HCT116 (cell line): ENCODE measurements around the gene SEMA4C. TPM values are rescaled to one million over a fixed set of nuclear protein-coding genes. Genes with fewer than 3 reads are reported as not detected.

Experiments
- ATAC-seq: fragments of 200-7000 bp; cut with Tn5 transposase; 2 replicates; pipeline ENCODE4 v1.9.1; 2020; ENCODE audit warnings: mild to moderate bottlenecking, moderate library complexity
- BruUV-seq: library from RNA; stranded (reverse); fragments of 400-500 nt; replicated peaks from 2 replicates; lab custom pipeline; 2021; lab: Mats Ljungman, UMichigan
- CTCF ChIA-PET: fragments of 300-600 bp; sonication (Branson Sonifier 250); formaldehyde crosslinking; loops from one replicate; lab custom pipeline; 2021; ENCODE audit warnings: antibody characterized with exemption; lab: Charles Lee
- POLR2A ChIA-PET: fragments of 300-600, 350-600 bp; sonication (Branson Sonifier 250); formaldehyde crosslinking; loops from one replicate; lab custom pipeline; 2021; ENCODE audit warnings: antibody characterized with exemption; lab: Charles Lee
- RAD21 ChIA-PET, 2 experiments: fragments of 300-600 bp; sonication (Branson Sonifier 250); formaldehyde crosslinking; loops; one replicate each; lab custom pipeline; 2023; ENCODE audit warnings: low total read pairs in 2 of 2; ENCODE audit not compliant: uncharacterized antibody in 2 of 2, unreplicated experiment in 2 of 2, low non-redundant PET in 1 of 2; lab: Charles Lee
- DNase-seq: peaks from one replicate; pipeline ENCODE4 v3.0.0-alpha.2; 2010; ENCODE audit warnings: low read depth, low spot score
- H2AFZ ChIP-seq: fragments of 200-600 bp; shearing (Covaris generic), sonication (generic); 2 replicates; pipeline ENCODE4 v1.6.1; 2017; ENCODE audit warnings: low read depth, mixed run types, mixed read lengths, antibody characterized with exemption, low read length; ENCODE audit not compliant: poor library complexity, severe bottlenecking
- H3K27ac ChIP-seq: 2 replicates; pipeline ENCODE4 v1.5.1; 2012; ENCODE audit warnings: low read depth, low read length
- H3K27me3 ChIP-seq: fragments of 200-600 bp; sonication (generic); 2 replicates; pipeline ENCODE4 v1.6.1; 2016; ENCODE audit warnings: mixed run types, low read length, mixed read lengths; ENCODE audit not compliant: insufficient read depth
- H3K36me3 ChIP-seq, 2 experiments: fragments of 200-500 bp in 1 of 2; fragments of 200-600 bp in 1 of 2; sonication (Bioruptor generic) in 1 of 2; sonication (generic) in 1 of 2; 2 replicates each; pipeline versions ENCODE4 v1.5.1 to v1.6.1; 2014 to 2016; ENCODE audit warnings: low read length in 2 of 2, inconsistent platforms in 1 of 2, mixed read lengths in 1 of 2, mixed run types in 1 of 2; ENCODE audit not compliant: insufficient read depth in 2 of 2, control insufficient read depth in 1 of 2
- H3K4me1 ChIP-seq, 2 experiments: fragments of 200-600 bp in 1 of 2; sonication (generic) in 1 of 2; 2 replicates each; pipeline versions ENCODE4 v1.5.1 to v1.6.1; 2012 to 2017; ENCODE audit warnings: low read length in 2 of 2, inconsistent platforms in 1 of 2, mild to moderate bottlenecking in 1 of 2, mixed read lengths in 1 of 2, mixed run types in 1 of 2, moderate library complexity in 1 of 2; ENCODE audit not compliant: insufficient read depth in 2 of 2, control insufficient read depth in 1 of 2
- H3K4me2 ChIP-seq: fragments of 200-600 bp; sonication (generic); 2 replicates; pipeline ENCODE4 v1.6.1; 2017; ENCODE audit warnings: mixed run types, low read length, mixed read lengths
- H3K4me3 ChIP-seq, 2 experiments: fragments of 200-600 bp in 1 of 2; sonication (generic) in 1 of 2; replicated peaks in 1 of 2; 2 replicates each; pipeline ENCODE4 v1.5.1; 2011 to 2016; ENCODE audit warnings: low read length in 2 of 2, control low read depth in 1 of 2, low read depth in 1 of 2, mild to moderate bottlenecking in 1 of 2, mixed read lengths in 1 of 2, mixed run types in 1 of 2
- H3K79me2 ChIP-seq: fragments of 200-600 bp; sonication (generic); 2 replicates; pipeline ENCODE4 v1.6.1; 2017; ENCODE audit warnings: mild to moderate bottlenecking, mixed run types, low read length, moderate library complexity, mixed read lengths; ENCODE audit not compliant: insufficient read depth
- H3K9ac ChIP-seq: fragments of 200-600 bp; sonication (generic); 2 replicates; pipeline ENCODE4 v1.6.1; 2016; ENCODE audit warnings: low read length, mixed read lengths
- H3K9me2 ChIP-seq: fragments of 200-600 bp; sonication (generic), shearing (Covaris generic); 2 replicates; pipeline ENCODE4 v1.6.1; 2017; ENCODE audit warnings: mixed run types, mild to moderate bottlenecking, moderate library complexity; ENCODE audit not compliant: insufficient read depth
- H3K9me3 ChIP-seq, 2 experiments: fragments of 200-500 bp in 1 of 2; fragments of 200-600 bp in 1 of 2; sonication (Bioruptor generic) in 1 of 2; sonication (generic) in 1 of 2; 2 replicates each; pipeline ENCODE4 v1.6.1; 2014 to 2017; ENCODE audit warnings: low read length in 2 of 2, mixed read lengths in 2 of 2, inconsistent platforms in 1 of 2, low read depth in 1 of 2, mild to moderate bottlenecking in 1 of 2, mixed run types in 1 of 2, moderate library complexity in 1 of 2; ENCODE audit not compliant: control insufficient read depth in 1 of 2, insufficient read depth in 1 of 2
- H4K20me1 ChIP-seq: fragments of 200-600 bp; sonication (generic), shearing (Covaris generic); 2 replicates; pipeline ENCODE4 v1.6.1; 2017; ENCODE audit warnings: mixed run types, mild to moderate bottlenecking, moderate library complexity; ENCODE audit not compliant: insufficient read depth
- CBX3 ChIP-seq: IDR thresholded peaks from 2 replicates; pipeline ENCODE4 v1.6.1; 2012; ENCODE audit warnings: low read depth
- CEBPB ChIP-seq: IDR thresholded peaks from 2 replicates; pipeline ENCODE4 v1.6.1; 2012; ENCODE audit warnings: low read depth
- EGR1 ChIP-seq: IDR thresholded peaks from 2 replicates; pipeline ENCODE4 v1.6.1; 2012; ENCODE audit warnings: low read depth
- ELF1 ChIP-seq: IDR thresholded peaks from 2 replicates; pipeline ENCODE4 v1.6.1; 2012; ENCODE audit warnings: low read depth, borderline replicate concordance
- EZH2phosphoT487 ChIP-seq: fragments of 200-600 bp; IDR thresholded peaks from 2 replicates; pipeline ENCODE4 v1.6.1; 2018; ENCODE audit warnings: antibody characterized with exemption, borderline replicate concordance
- FOSL1 ChIP-seq: IDR thresholded peaks from 2 replicates; pipeline ENCODE4 v1.6.1; 2012; ENCODE audit warnings: low read depth
- JUND ChIP-seq: IDR thresholded peaks from 2 replicates; pipeline ENCODE4 v1.6.1; 2012
- POLR2A ChIP-seq: IDR thresholded peaks from 2 replicates; pipeline ENCODE4 v1.7.0; 2011; ENCODE audit warnings: borderline replicate concordance; ENCODE audit not compliant: insufficient read depth, insufficient read length; ENCODE audit errors: extremely low read depth
- POLR2AphosphoS5 ChIP-seq: IDR thresholded peaks from 2 replicates; pipeline ENCODE4 v1.6.1; 2011; ENCODE audit warnings: mild to moderate bottlenecking, low read depth, low read length, moderate library complexity
- RAD21 ChIP-seq: IDR thresholded peaks from 2 replicates; pipeline ENCODE4 v1.6.1; 2012; ENCODE audit warnings: low read depth, mild to moderate bottlenecking
- SIN3A ChIP-seq: IDR thresholded peaks from 2 replicates; pipeline ENCODE4 v1.6.1; 2012; ENCODE audit warnings: low read depth
- SP1 ChIP-seq: IDR thresholded peaks from 2 replicates; pipeline ENCODE4 v1.6.1; 2012; ENCODE audit warnings: low read depth
- SRF ChIP-seq: IDR thresholded peaks from 2 replicates; pipeline ENCODE4 v1.6.1; 2012; ENCODE audit warnings: low read depth
- TCF7L2 ChIP-seq: IDR thresholded peaks from 2 replicates; pipeline ENCODE4 v1.7.0; 2011; ENCODE audit warnings: borderline replicate concordance, inconsistent platforms; ENCODE audit not compliant: insufficient read depth, insufficient read length; ENCODE audit errors: extremely low read depth
- intact Hi-C: fragments of 100-400 bp; cut with micrococcal nuclease; formaldehyde crosslinking; loops from 2 replicates; pipeline ENCODE4 v1.10.0; 2022
- total RNA-seq: library from RNA; stranded (reverse); gene quantifications from one replicate; pipeline ENCODE4 v1.2.1, GENCODE V29; 2021; ENCODE audit not compliant: unreplicated experiment
- TF ChIP-seq, protein P1 (sequence below): IDR thresholded peaks from 2 replicates; pipeline ENCODE4 v1.6.1; 2012
- TF ChIP-seq, protein P2 (sequence below): IDR thresholded peaks from 2 replicates; pipeline ENCODE4 v1.6.1; 2012
- TF ChIP-seq, protein P3 (sequence below): IDR thresholded peaks from 2 replicates; pipeline ENCODE4 v1.6.1; 2012; ENCODE audit warnings: low read depth
- TF ChIP-seq, protein P4 (sequence below), 3 experiments: fragments of 200-600 bp in 1 of 3; sonication (generic) in 1 of 3; IDR thresholded peaks in 2 of 3; conservative IDR thresholded peaks in 1 of 3; 2 replicates each; pipeline ENCODE4 v1.5.1; 2012 to 2017; ENCODE audit warnings: low read depth in 2 of 3, low read length in 2 of 3, antibody characterized with exemption in 1 of 3, borderline replicate concordance in 1 of 3, control low read depth in 1 of 3, mild to moderate bottlenecking in 1 of 3, mixed read lengths in 1 of 3, mixed run types in 1 of 3, moderate library complexity in 1 of 3; ENCODE audit not compliant: insufficient read depth in 1 of 3
- TF ChIP-seq, protein P5 (sequence below): IDR thresholded peaks from 2 replicates; pipeline ENCODE4 v1.6.1; 2011; ENCODE audit warnings: mild to moderate bottlenecking, low read length, moderate library complexity; ENCODE audit not compliant: insufficient replicate concordance; ENCODE audit errors: extremely low read depth

Gene SEMA4C
- total RNA-seq, 1 experiment from 2014 or later, result 25.4 TPM

DNA sequence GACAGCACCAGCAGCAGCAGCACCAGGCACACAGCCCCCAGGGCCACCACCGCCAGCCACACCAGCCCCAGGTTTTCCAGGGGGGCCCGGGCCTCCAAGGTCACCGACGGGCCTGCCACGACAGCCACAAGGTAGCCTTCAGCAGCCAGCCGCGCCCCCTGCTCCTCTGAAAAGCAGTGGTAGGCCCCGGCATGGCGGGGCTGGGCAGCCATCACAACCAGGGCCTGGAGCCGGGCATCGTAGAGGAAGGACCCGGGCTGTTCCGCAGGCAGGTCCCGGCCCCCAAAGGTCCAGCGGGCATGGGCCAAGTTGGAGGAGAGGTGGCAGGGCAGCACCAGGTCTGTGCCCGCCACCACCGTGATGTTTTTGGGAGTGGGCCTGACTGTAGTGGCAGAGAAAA is 8.8 kb downstream of the SEMA4C start:
- Histone ChIP-seq H3K27ac (no peak overlapping the region), H3K4me1 (peaks cover 9 to 20% of the 10 kb centered on the region in 2 experiments), H3K27me3 (no peaks in the 10 kb centered on the region), H4K20me1 (no peaks in the 10 kb centered on the region), H2AFZ (no peak overlapping the region), H3K9ac (no peak overlapping the region), H3K4me2 (no peak overlapping the region), H3K36me3 (peaks cover 29 to 30% of the 10 kb centered on the region in 2 experiments), H3K9me3 (no peaks in the 10 kb centered on the region), H3K9me2 (no peaks in the 10 kb centered on the region), H3K79me2 (peaks cover 16% of the 10 kb centered on the region), H3K4me3 (no peak overlapping the region)
- ChIA-PET RAD21 (no interaction called here), CTCF (interaction anchor here (1.1 kb wide), 1 partner anchor 90 kb away, joined by 3 read pairs; no protein-coding TSS in a partner anchor), POLR2A (no interaction called here)
- TF ChIP-seq SRF (no peak), SIN3A (no peak), CBX3 (no peak), SP1 (no peak), CEBPB (no peak), POLR2AphosphoS5 (no peak), TCF7L2 (no peak), FOSL1 (no peak), EGR1 (no peak), JUND (no peak), ELF1 (no peak), POLR2A (no peak), EZH2phosphoT487 (no peak), RAD21 (no peak)
- TF ChIP-seq, protein P1, sequence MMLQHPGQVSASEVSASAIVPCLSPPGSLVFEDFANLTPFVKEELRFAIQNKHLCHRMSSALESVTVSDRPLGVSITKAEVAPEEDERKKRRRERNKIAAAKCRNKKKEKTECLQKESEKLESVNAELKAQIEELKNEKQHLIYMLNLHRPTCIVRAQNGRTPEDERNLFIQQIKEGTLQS, result no peak
- TF ChIP-seq, protein P2, sequence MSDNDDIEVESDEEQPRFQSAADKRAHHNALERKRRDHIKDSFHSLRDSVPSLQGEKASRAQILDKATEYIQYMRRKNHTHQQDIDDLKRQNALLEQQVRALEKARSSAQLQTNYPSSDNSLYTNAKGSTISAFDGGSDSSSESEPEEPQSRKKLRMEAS, result no peak
- TF ChIP-seq, protein P3, sequence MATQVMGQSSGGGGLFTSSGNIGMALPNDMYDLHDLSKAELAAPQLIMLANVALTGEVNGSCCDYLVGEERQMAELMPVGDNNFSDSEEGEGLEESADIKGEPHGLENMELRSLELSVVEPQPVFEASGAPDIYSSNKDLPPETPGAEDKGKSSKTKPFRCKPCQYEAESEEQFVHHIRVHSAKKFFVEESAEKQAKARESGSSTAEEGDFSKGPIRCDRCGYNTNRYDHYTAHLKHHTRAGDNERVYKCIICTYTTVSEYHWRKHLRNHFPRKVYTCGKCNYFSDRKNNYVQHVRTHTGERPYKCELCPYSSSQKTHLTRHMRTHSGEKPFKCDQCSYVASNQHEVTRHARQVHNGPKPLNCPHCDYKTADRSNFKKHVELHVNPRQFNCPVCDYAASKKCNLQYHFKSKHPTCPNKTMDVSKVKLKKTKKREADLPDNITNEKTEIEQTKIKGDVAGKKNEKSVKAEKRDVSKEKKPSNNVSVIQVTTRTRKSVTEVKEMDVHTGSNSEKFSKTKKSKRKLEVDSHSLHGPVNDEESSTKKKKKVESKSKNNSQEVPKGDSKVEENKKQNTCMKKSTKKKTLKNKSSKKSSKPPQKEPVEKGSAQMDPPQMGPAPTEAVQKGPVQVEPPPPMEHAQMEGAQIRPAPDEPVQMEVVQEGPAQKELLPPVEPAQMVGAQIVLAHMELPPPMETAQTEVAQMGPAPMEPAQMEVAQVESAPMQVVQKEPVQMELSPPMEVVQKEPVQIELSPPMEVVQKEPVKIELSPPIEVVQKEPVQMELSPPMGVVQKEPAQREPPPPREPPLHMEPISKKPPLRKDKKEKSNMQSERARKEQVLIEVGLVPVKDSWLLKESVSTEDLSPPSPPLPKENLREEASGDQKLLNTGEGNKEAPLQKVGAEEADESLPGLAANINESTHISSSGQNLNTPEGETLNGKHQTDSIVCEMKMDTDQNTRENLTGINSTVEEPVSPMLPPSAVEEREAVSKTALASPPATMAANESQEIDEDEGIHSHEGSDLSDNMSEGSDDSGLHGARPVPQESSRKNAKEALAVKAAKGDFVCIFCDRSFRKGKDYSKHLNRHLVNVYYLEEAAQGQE, result no peak
- TF ChIP-seq, protein P4, sequence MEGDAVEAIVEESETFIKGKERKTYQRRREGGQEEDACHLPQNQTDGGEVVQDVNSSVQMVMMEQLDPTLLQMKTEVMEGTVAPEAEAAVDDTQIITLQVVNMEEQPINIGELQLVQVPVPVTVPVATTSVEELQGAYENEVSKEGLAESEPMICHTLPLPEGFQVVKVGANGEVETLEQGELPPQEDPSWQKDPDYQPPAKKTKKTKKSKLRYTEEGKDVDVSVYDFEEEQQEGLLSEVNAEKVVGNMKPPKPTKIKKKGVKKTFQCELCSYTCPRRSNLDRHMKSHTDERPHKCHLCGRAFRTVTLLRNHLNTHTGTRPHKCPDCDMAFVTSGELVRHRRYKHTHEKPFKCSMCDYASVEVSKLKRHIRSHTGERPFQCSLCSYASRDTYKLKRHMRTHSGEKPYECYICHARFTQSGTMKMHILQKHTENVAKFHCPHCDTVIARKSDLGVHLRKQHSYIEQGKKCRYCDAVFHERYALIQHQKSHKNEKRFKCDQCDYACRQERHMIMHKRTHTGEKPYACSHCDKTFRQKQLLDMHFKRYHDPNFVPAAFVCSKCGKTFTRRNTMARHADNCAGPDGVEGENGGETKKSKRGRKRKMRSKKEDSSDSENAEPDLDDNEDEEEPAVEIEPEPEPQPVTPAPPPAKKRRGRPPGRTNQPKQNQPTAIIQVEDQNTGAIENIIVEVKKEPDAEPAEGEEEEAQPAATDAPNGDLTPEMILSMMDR (IDR thresholded peaks at IDR 0.05 in 2 of 3, conservative IDR thresholded peaks at IDR 0.05 in 1 of 3; ENCODE audit: borderline replicate concordance in 1 of 3, insufficient read depth in 1 of 3, low read depth in 2 of 3, low read length in 2 of 3), result no peak
- TF ChIP-seq, protein P5, sequence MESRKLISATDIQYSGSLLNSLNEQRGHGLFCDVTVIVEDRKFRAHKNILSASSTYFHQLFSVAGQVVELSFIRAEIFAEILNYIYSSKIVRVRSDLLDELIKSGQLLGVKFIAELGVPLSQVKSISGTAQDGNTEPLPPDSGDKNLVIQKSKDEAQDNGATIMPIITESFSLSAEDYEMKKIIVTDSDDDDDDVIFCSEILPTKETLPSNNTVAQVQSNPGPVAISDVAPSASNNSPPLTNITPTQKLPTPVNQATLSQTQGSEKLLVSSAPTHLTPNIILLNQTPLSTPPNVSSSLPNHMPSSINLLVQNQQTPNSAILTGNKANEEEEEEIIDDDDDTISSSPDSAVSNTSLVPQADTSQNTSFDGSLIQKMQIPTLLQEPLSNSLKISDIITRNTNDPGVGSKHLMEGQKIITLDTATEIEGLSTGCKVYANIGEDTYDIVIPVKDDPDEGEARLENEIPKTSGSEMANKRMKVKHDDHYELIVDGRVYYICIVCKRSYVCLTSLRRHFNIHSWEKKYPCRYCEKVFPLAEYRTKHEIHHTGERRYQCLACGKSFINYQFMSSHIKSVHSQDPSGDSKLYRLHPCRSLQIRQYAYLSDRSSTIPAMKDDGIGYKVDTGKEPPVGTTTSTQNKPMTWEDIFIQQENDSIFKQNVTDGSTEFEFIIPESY, result no peak
- ATAC-seq (no peak), DNase-seq (no peak)
- BruUV-seq, result no TSS peak
- intact Hi-C loops, result no loop called here
